DMS153 (cell line): ENCODE data around the gene TRUB1.
A peak's percentile ranks its signal among the peaks of the same experiment; 100 is the strongest.
"Not testable (repeated sequence)": the region's sequence is repeated elsewhere in the genome, so short reads cannot be mapped to it uniquely, and the experiment has no call there.

ENCODE experiments used
- DNase-seq: peaks from one replicate; lab custom pipeline; 2025; lab: John Stamatoyannopoulos, UW

TRUB1 gene

DNA sequence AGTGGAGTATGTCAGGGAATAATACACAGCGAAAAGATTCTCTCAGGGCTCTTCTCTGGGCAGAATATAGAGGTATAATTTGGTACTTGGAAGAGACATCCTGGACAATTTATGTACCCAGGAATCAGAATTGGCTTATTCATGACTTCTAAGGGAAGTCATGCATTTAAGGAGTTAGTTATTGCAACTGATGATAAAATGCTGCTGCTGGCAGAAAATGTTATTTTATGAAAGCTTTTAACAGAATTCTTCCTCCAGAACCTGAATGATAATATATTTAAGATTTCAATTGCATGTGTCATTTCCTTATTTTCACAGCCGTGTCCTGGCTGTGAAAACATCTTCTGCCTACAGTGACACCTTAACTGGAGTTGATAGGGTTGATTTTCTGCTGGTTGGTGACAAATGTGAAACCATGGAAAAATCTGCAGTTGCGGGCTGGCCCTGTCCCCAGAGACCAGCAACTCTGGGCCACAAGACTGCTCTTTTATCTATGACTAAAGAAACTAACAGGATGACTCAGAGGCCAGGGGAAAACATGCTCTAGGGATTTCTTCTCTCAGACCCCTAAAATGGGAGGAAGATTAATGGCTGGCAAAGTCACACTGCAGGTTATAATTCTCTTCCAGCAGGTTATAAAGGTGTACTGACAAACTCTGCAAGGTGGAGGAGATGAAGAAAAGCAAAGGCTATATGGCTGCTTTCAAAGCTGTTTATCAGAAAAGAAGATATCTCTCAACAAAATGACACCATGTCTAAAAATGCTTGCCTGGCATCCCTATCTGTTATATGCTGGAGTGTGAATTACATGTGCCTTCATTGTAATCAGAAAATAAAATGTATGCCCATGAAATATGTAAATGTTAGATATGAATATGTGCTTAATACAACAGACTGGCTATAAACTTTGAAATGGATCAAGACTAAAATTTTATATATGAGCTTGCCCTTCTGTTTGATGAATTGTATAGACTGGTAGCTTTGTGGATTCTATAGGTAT lies 12.1 kb upstream of the TRUB1 start:
- DNase-seq, result peak; percentile 3

DNA sequence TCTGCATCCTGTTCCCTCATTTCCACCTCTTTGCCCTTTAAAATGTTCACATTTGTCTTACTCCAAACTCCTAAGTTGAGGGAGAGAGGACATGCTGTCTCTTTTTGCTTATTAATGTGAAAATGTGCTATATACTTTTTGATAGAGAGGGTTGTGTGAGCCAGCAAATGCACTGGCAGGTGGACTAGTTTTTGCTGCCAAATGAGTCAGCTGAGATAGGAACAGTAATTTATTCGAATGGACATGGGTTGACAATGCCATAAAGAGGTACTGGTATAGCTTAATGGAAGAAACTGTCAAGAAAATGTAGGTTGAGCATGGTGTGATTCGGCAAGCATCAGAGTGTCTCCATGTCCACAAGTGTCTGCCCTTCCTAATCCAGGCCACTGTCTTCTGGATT lies 9.2 kb upstream of the TRUB1 start:
- DNase-seq, result no peak

DNA sequence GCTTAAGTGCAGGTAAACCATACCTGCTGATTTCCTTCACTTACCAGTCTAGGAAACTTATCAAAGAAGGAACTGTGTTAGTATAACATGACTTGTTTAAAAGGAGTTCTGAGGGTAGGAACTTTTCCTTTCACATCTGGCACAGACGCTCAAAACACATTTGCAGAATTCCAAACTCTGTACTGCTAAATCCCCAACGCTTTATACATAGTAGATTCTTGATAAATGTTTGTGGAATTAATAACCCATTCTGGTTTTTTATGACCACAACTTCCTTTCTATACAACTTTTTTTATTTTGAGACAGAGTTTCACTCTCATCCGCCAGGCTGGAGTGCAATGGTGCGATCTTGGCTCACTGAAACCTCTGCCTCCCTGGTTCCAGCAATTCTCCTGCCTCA lies 7.7 kb upstream of the TRUB1 start:
- no peak for DNase-seq

DNA sequence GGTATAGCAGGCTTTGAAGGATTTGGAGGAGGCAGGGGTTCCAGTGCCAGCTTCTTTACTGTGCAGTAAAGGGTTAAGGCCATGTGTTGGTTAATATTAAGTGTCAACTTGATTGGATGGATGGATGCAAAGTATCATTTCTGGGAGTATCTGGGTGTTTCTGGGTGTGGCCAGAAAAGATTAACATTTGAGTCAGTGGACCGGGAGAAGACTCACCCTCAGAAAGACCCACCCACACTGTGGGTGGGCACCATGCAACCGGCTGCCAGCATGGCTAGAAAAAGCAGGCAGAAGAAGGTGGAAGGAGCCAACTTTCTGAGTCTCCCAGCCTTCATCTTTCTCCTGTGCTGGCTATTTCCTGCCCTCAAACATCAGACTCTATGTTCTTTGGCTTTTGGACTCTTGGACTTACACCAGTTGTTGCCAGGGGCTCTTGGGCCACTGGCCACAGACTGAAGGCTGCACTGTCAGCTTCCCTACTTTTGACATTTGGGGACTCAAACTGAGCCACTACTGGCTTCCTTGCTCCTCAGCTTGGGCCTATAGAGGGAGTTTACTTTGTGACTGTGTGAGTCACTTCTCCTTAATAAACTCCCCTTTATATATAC lies 6.8 kb upstream of the TRUB1 start:
- no peak for DNase-seq

DNA sequence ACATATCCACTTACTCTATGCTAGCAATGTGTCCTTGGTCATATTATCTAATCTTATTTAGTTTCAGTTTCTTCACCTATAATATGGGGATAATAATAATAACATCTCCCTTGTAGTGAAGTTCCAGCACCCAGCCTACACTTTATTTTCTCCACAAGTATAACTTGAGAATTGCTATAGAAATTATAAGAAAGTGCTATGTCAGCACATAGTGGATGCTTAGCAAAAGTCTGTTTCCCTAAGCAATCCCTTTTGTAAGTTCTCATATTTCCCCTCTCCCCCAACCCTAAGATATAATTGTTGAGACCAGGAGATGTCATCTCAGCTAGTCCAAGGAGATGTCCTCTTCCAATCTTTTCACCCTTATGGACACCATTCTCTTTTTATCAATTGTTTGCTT lies 5.8 kb upstream of the TRUB1 start:
- DNase-seq, result no peak

DNA sequence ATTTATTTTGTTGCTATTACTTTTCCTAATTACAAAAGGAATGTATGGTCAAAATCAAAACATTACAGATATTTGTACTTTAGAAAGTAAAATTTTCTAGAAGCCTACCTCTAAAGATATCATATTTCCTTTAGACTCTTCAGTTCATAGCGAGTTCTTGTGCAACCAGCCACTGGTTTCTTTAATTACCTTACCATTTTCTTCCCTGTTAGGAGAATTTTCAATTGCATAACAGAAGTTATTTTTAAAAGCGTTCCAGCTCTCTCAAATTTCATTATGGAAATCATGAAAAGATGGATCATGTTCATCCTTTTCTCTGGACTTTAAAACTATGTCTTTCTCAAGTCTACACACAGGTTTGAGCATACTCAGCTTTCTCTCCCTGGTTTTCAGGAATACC lies 5.0 kb upstream of the TRUB1 start:
- no peak for DNase-seq

DNA sequence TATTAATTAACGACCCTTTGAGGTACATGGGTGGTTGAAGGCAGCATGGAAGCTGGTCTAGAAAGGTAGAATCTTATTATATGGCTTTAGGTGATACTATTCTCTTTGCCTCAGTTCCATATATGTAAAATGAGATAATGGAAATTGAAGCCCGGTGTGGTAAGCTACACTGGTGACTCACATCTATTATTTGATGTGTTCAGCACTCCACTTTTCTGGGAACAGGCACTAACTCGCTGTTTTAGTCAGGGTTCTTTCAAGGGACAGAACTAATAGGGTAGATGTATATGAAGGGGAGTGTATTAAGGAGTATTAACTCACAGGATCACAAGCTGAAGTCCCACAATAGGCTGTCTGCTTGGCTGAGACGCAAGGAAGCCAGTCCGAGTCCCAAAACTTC lies 4.4 kb upstream of the TRUB1 start:
- no peak for DNase-seq

DNA sequence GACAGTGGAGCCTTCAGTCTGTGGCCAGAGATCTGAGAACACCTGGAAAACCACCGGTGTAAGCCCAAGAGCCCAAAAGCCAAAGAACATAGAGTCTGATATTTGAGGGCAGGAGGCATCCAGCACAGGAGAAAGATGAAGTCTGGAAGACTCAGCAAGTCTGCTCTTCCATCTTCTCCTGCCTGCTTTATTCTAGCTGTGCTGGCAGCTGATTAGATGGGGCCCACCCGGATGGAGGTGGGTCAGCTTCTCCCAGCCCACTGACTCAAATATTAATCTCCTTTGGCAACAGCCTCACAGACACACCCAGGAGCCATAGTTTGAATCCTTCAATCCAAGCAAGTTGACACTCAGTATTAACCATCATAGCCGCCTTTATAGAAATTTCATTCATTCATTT lies 4.0 kb upstream of the TRUB1 start:
- not testable (repeated sequence) for DNase-seq

DNA sequence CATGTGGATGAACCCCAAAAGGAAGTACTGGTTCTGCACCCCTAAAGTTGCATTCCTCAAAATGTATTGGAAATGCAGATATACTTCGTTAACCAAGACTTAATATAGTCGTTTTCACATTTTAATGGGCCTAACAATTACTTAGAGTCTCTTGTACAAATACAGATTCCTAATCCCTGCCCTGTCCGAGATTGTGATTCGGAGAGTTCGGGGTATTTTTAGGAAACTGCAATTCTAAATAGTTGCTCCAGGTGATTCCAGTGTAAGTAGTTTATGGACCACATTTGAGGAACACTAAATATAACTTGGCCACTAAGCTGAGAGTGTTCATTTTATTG lies 830 bp downstream of the TRUB1 start:
- DNase-seq, result no peak

DNA sequence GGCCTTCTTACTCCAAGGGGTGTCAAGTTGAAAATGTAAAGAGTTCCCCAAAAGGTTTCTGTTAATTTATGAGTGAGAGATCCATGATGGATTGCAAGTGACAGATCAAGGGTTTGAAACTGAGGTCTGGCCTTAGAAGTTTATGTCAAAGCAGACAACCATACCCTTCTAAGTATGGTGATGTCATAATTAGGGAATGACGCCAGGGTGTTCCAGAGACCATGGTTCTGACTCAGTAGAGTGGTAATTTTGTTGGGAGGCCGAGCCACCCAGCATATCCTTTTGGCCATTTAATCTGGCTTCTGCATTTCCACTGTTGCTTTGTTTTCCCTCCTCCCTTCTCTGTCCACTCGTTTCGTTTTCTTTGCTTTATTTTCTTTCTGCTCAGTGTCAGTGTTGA lies 2.7 kb downstream of the TRUB1 start:
- no peak for DNase-seq

DNA sequence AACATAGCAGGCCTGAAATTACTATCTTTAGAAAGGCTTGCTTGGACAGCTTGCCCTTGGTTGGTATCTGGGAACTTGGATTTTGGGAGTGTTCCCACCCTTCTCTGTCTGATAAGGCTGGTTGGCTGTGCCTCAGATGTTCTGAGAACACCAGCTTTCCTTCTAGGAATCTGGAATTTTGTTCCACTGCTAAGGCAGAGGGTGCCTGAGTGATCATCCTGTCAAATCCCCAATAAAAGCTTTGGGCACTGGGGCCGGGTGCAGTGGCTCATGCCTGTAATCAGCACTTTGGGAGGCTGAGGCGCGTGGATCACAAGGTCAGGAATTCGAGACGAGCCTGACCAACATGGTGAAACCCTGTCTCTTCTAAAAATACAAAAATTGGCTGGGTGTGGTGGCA lies 5.0 kb downstream of the TRUB1 start:
- no peak for DNase-seq

DNA sequence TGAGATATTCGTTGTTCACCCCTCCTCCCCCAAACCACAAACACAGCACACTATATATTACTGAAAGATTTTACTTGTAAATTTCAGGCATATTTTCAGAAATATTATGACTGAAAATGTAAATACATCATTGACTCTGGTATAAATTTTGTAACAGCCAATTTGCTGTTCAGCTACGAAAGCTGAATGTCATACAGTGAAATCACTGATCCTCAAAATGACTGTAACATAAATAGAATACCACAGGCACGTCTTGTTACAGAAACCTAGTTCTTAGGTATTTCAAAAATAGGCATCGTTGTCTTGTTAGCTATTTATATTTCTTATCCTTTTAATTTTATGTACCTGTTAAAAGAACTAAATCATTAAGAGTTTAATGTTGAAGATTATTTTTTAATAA lies 15.1 kb downstream of the TRUB1 start:
- DNase-seq, result no peak

DNA sequence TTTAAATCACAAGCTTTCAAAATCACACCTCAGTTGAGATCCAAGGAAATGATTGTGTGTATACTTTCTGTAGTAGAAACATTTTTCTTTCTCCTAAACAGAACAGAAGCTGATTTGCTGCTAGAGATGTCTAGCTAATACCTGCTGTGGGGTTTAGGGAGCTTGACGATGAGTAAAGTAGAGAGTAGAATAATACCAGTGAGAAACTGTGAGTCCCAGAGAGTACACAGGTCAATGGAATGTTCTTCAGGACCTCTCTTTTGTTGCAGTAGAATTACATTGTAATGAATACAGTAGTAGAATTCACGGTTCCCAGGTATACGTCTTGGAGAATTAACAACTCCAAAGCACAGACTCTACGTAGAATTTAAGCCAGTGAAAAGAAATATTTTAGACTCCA lies 18.0 kb downstream of the TRUB1 start:
- no peak for DNase-seq

DNA sequence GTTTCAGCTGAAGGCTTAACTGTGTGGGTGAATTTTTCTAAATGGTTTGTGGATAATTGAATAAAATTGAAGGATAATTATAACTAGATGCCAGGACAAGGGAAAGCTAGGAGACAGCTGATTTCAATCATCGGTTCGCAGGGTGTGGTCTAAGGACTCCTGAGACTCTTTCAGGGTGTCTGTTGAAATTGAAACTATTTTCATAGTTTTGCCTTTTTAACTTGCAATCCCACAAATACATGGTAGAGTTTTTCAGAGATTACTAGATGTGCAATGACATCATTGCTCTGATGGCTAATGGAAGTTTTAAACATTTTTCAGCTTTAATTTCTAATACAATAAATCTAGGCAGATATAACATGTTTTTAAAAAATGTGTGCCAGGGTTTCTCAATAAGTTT lies 18.5 kb downstream of the TRUB1 start:
- no peak for DNase-seq

DNA sequence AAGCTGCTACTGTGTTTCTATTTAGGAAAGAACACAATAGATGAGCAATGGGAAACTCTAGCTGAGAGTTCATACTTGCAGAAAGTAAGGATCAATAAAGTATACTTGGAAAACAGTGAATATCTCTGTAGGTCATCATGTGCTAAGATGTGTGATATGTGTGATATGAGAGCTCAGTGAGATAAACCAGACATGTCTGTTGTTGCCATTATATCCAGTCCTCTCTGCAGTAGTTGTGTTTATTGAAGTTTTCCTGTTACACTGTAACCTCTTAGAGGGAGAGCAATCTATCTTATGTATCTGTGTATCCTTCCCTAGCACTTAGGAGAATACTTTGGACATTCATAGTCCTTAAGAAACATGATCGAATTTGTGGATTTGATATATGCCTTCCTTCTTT lies 19.1 kb downstream of the TRUB1 start:
- DNase-seq, result no peak

DNA sequence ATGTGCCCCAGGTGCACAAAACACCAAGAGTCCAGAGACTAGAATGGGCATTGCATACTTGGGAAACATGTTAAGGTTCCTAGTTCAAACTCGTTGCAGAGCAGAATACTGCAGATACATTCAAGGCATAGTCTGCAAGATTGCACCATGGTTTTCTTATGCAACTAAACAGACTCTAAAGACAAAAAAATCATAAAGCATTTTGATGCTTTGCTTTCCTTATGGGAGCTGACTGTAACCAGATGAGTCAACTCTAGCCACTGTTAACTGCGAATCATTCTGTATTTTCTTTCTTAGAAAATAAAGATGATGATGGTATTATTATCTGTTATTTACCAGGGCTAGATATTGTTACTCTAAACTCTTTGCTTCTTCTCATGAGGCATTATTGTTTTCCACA lies 19.7 kb downstream of the TRUB1 start:
- DNase-seq, result no peak

DNA sequence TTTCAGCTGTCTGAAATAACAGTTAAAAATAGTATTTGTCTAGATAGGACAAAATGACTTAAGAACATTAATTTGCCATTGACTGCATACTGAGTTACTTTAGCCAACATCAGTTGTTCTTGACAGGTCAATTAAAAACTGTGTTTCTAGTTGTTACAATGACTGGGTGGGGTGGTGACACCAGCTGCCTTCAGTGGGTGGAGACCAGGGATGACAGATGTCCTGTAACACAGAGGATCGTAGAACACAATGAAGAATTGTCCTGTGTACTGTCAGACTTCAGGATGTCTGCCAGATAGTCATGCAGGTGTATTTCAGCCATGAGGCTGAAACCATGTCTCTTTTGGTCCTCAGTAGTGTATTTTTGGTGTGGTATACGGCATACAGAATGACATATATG lies 24.4 kb downstream of the TRUB1 start:
- DNase-seq, result no peak

DNA sequence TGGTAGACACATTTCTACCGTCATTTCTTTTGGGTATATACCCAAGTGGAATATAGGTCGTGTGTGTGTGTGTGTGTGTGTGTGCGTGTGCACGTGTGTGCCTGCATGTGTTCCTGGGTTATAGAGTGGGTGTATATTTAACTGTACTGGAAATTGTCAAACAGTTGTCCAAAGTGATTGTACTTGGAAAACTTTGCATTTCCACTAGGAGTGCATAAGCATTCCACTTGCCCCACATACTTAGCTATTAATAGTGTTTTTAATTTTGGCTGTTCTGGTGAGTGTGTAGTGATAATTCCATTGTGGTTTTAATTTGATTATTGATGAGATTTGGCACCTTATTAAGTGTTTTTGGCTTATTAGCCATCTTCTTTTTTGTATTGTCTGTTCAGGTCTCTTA lies 25.9 kb downstream of the TRUB1 start:
- DNase-seq, result no peak

DNA sequence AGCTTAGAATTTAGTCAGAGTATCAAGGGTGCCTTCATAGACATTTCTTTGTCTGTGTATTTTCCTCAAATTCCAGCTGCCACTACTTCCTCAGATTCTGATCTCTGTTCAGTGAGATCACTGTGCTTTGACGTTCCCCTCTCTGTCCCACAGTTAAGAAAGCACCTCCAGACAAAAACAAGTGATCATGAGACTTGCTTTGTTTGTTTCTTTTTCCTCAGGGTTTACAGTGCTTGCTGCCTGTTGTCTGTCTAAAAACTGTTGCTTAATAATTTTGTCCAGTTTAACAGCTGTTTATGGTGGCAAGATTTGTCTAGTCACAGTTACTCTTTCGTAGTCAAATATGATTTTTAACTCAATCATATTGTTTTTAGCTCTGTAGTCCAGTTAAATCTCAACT lies 29.1 kb downstream of the TRUB1 start:
- no peak for DNase-seq

DNA sequence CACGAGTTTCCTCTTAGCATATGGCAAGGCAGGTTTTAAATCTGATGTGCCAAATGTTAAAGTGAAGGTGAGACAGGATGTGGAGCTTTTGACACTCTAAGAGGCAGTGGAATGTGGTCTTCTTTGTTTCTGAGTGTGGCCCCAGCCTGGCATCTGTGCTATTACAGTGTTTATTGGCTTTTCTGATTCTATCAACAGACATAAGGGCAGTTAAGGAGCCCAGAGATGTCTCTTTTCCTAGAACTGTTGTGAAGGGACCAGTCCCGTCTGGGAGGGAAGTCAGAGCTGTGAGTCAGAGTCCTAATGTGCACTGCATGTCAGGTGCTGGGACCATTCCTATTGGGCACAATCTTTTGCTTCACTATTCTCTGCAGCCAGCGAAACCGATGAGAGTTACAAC lies 32.5 kb downstream of the TRUB1 start:
- DNase-seq, result no peak

DNA sequence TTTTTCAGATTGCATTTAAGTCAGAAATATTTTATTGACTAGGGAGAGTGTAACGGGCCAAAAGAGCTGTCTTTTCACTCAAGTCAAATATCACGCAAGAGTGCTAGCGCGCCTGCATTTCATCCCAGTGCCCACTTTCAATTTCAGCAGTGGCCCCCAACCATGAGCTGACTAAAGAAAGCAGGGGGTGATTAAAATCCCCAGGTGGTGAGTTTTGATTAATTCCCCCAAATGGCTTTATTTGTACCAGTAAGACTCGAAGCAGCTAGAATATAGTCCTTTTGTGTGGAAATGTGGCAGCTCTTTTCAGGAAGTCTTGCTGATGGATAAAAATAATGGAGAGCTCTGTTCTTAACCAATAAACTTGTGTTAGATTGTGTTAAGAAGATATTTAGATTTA lies 35.3 kb downstream of the TRUB1 start:
- DNase-seq, result no peak

DNA sequence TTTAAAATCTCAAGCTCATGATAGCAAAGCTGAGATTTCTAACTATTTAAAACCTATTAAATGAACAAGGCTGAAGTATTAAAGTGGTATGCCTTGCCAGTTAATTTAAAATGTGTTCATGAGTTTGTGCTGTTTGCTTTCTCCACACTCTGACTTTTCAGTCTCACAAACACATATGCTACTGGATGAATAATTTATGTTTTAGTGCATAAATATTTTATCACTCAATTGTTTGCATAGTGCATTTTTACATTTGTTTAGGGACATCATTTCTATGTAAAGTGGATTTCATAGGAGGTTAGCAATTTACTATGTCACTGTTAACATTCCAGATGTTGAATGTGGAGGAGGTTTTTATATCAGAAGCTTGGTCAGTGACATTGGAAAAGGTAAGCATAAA lies 36.0 kb downstream of the TRUB1 start:
- no peak for DNase-seq

DNA sequence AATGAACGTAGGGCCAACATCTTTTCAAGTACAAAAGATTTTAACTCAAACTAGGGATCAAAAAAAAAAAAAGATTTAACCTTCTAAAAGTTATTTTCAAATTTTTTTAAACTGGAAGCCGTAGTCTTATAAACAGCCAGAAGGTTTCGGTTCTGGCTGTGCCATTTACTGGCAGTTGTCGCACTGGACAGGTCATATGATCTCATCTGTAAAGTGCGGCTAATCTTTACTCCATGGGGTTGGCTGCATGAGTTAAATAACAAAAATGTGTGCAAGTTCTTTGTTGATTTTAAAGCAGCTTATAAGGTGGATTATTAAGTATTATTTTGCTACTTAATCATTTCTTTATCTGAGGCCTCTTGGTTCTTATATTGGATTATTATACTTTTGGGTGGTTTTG lies 36.6 kb downstream of the TRUB1 start:
- no peak for DNase-seq

DNA sequence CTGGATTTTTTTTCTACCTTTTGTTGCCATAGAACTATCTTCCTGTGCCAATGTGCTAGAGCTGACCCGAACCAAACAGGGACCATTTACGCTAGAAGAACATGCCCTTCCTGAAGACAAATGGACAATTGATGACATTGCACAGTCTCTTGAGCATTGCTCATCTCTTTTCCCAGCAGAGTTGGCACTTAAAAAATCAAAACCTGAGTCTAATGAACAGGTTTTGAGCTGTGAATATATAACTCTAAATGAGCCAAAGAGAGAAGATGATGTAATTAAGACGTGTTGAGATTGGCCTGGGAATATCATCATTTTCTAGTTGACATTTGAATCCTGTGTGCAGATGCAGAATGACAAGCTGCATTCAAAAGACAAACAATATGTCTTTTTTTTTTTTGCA lies 37.1 kb downstream of the TRUB1 start:
- no peak for DNase-seq
